Stomach (tissue), 9 donors: ENCODE measurements around the gene PLPP6. TPM values are rescaled to one million over a fixed set of nuclear protein-coding genes. Genes with fewer than 3 reads are reported as not detected.
A peak's percentile ranks its signal among the peaks of the same experiment; 100 is the strongest.

ENCODE experiments used
- DNase-seq, 2 donors: peaks; one replicate each; pipeline versions ENCODE4 v3.0.0 to v3.0.0-alpha.2; 2013 to 2019
- H3K27ac ChIP-seq, 5 donors: fragments of 200-600 bp in 4 of 5; sonication (generic) in 4 of 5; one replicate each; pipeline ENCODE4 v1.5.1; 2013 to 2019; ENCODE audit warnings: mild to moderate bottlenecking in 1 of 5, moderate library complexity in 1 of 5
- H3K27me3 ChIP-seq, 3 donors: fragments of 200-600 bp; sonication (generic); one replicate each; pipeline ENCODE4 v1.5.1; 2017 to 2019; ENCODE audit warnings: mixed run types in 1 of 3
- H3K36me3 ChIP-seq, 4 donors: fragments of 200-600 bp; sonication (generic); 1 replicate in 3 of 4; 2 replicates in 1 of 4; pipeline ENCODE4 v1.5.1; 2016 to 2019
- H3K4me1 ChIP-seq, 4 donors: fragments of 200-600 bp; sonication (generic); one replicate each; pipeline ENCODE4 v1.5.1; 2016 to 2019
- H3K4me3 ChIP-seq, 4 donors: fragments of 200-600 bp; sonication (generic) in 3 of 4; one replicate each; pipeline ENCODE4 v1.5.1; 2016 to 2019; ENCODE audit warnings: mild to moderate bottlenecking in 1 of 4
- H3K9me3 ChIP-seq, 4 donors: fragments of 200-600 bp; sonication (generic); one replicate each; pipeline ENCODE4 v1.5.1; 2016 to 2019
- EP300 ChIP-seq: sonication (generic); formaldehyde crosslinking; IDR thresholded peaks from one replicate; pipeline ENCODE4 v1.6.1; 2017; ENCODE audit warnings: antibody characterized with exemption
- POLR2A ChIP-seq, 4 donors: fragments of 450-650 bp; IDR thresholded peaks; one replicate each; pipeline ENCODE4 v1.6.1; 2016; ENCODE audit warnings: antibody characterized with exemption in 4 of 4, control low read depth in 2 of 4, mild to moderate bottlenecking in 1 of 4, moderate library complexity in 1 of 4
- POLR2AphosphoS5 ChIP-seq, 3 donors: sonication (generic); formaldehyde crosslinking; IDR thresholded peaks; one replicate each; pipeline ENCODE4 v1.6.1; 2016; ENCODE audit warnings: antibody characterized with exemption in 3 of 3
- WGBS, 5 donors: extraction: QIAGEN DNeasy Blood & Tissue Kit in 3 of 5; methylation state at CpG; one replicate each; pipeline versions ENCODE4 v1.1.5 to v1.1.7; 2013 to 2018; 5-methylcytosine and 5-hydroxymethylcytosine counted together
- intact Hi-C: fragments of 100-400 bp; cut with DNase I; formaldehyde crosslinking; loops from one replicate; pipeline ENCODE4 v1.15.1; 2023; ENCODE audit warnings: low total_unique reads
- polyA plus RNA-seq, 3 donors: library from polyadenylated mRNA; stranded (reverse); fragments of 200-250 nt; gene quantifications; one replicate each; pipeline ENCODE4 v1.2.3, GENCODE V29; 2013
- total RNA-seq, 5 donors: library from RNA; depleted of rRNA; stranded (reverse); fragments of >200 nt; gene quantifications; one replicate each; pipeline versions ENCODE4 v1.1.0 to v1.2.3, GENCODE V29; 2014 to 2016
- TF ChIP-seq, protein P1 (sequence below), 7 experiments: fragments of 450-650 bp in 4 of 7; fragments of 200-600 bp in 3 of 7; sonication (generic) in 3 of 7; IDR thresholded peaks; one replicate each; pipeline ENCODE4 v1.5.1; 2016 to 2019; ENCODE audit warnings: antibody characterized with exemption in 7 of 7, control low read depth in 2 of 7, mild to moderate bottlenecking in 1 of 7
- donor health status: healthy with polysubstance abuse.
- donor health status: Bipolar disorder and iron deficiency.
- donor health status: healthy.

The PLPP6 gene
- total and polyA plus RNA-seq, 8 donors: 3.5 to 11.0 (median 6.7) TPM; not detected in 1

- Histone ChIP-seq H3K27me3 (no peaks in the 10 kb centered on the region), H3K9me3 (no peaks in the 10 kb centered on the region), H3K4me1 (peaks cover 37 to 61% (median 48%) of the 10 kb centered on the region in 4 donors), H3K27ac (peak overlapping the region; percentile 88 to 96 (median 93)), H3K4me3 (peak overlapping the region; percentile 69 to 95 (median 77)), H3K36me3 (no peaks in the 10 kb centered on the region)
- 20 to 44% (median 24%) methylated on average over 13 of the region's 13 CpGs for WGBS, 5 donors
- TF ChIP-seq POLR2A (IDR thresholded peaks at IDR 0.05) (no peak), POLR2AphosphoS5 (IDR thresholded peaks at IDR 0.05) (peak in 1 of 3 donors; percentile 16), EP300 (no peak)
- TF ChIP-seq, protein P1, sequence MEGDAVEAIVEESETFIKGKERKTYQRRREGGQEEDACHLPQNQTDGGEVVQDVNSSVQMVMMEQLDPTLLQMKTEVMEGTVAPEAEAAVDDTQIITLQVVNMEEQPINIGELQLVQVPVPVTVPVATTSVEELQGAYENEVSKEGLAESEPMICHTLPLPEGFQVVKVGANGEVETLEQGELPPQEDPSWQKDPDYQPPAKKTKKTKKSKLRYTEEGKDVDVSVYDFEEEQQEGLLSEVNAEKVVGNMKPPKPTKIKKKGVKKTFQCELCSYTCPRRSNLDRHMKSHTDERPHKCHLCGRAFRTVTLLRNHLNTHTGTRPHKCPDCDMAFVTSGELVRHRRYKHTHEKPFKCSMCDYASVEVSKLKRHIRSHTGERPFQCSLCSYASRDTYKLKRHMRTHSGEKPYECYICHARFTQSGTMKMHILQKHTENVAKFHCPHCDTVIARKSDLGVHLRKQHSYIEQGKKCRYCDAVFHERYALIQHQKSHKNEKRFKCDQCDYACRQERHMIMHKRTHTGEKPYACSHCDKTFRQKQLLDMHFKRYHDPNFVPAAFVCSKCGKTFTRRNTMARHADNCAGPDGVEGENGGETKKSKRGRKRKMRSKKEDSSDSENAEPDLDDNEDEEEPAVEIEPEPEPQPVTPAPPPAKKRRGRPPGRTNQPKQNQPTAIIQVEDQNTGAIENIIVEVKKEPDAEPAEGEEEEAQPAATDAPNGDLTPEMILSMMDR (IDR thresholded peaks at IDR 0.05): peak in 1 of 7 experiments; percentile 3
- DNase-seq: peak in 1 of 2 donors; percentile 49
- intact Hi-C loops: no loop called here
These were observed 1.1 kb downstream of the PLPP6 start for GRCh38 chr9:4662989-4663792.

DNA sequence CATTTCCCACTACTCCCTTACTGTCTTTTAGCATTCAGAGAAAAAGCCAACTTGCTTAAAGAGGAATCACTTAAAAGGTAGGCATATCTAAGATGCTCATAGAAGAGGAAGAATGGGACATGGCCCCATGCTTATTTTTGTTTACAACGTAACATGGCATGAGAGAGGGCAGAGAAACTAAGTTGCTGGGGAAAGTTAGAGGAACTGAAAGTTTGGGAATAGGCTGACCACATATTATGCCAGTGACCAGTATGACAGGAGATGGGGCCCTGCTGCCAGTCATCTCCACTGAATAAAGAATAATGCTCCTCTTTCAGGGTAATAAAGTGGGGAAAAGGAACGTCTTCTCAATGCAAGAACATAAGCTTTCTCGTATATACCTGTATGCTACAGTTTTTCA lies 1.9 kb downstream of the PLPP6 start:
- peaks cover 29 to 56% (median 46%) of the 10 kb centered on the region in 4 donors for H3K4me1 ChIP-seq
- no peaks in the 10 kb centered on the region for H3K9me3 ChIP-seq
- no peaks in the 10 kb centered on the region for H3K36me3 ChIP-seq
- H3K27ac ChIP-seq: peak overlapping the region; percentile 59 to 96 (median 92)
- H3K27me3 ChIP-seq: no peaks in the 10 kb centered on the region
- 37 to 71% (median 52%) methylated on average over 3 of the region's 3 CpGs for WGBS, 5 donors
- TF ChIP-seq POLR2A (IDR thresholded peaks at IDR 0.05) (no peak), EP300 (no peak), POLR2AphosphoS5 (IDR thresholded peaks at IDR 0.05) (no peak)
- TF ChIP-seq, protein P1 (IDR thresholded peaks at IDR 0.05): no peak
- intact Hi-C loops: no loop called here
- no peak for DNase-seq
- H3K4me3 ChIP-seq: peak overlapping the region in 3 of 4 donors; percentile 69 to 77 (median 77)

DNA sequence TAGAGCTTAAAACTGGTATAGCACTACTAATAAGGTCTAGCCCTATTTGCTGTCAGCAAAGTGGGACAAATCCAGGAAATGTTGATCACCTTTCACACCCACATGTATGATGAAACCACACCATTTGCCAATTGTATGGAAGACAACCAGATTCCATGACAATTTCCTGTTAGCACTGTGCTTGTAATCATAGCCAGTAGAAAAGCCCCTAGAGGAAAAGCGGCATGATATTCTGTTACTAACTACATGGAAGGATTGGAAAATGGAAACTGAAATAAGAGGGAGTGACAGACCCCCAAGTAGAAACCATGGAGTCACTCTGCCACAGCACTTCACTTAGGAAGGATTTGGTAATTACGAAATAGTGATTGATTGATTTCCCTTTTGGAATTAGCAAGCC lies 3.3 kb downstream of the PLPP6 start:
- peak in 1 of 2 donors; percentile 70 for DNase-seq
- H3K9me3 ChIP-seq: no peaks in the 10 kb centered on the region
- H3K4me1 ChIP-seq: peaks cover 28 to 56% (median 46%) of the 10 kb centered on the region in 4 donors
- no peaks in the 10 kb centered on the region for H3K27me3 ChIP-seq
- WGBS, 5 donors: 36 to 63% (median 44%) methylated on average over 2 of the region's 2 CpGs
- no peak for TF ChIP-seq EP300
- TF ChIP-seq POLR2AphosphoS5 (IDR thresholded peaks at IDR 0.05): peak in 2 of 3 donors; percentile 37 to 55
- intact Hi-C loops: no loop called here
- H3K27ac ChIP-seq: peak overlapping the region; percentile 53 to 96 (median 81)
- no peaks in the 10 kb centered on the region for H3K36me3 ChIP-seq
- H3K4me3 ChIP-seq: peak overlapping the region; percentile 45 to 77 (median 73)

GRCh38 chr9:4666042-4666699 lies 4.1 kb downstream of the PLPP6 start, which contains the start of gene SPATA6L:
Gene SPATA6L (minus strand): TSS chr9:4666480. CDS start chr9:4666250, 230 bp downstream.
- H3K4me3 ChIP-seq: peak within 1 kb of the TSS; percentile 45 to 77 (median 68)
- intact Hi-C loops: no loop called here
- H3K36me3 ChIP-seq: no peaks in the 10 kb centered on the region
- no peaks in the 10 kb centered on the region for H3K9me3 ChIP-seq
- H3K4me1 ChIP-seq: peaks cover 28 to 54% (median 45%) of the 10 kb centered on the region in 4 donors
- 1% methylated on average over 33 to 36 of the region's 36 CpGs for WGBS, 5 donors
- H3K27me3 ChIP-seq: no peaks in the 10 kb centered on the region
- TF ChIP-seq POLR2A (IDR thresholded peaks at IDR 0.05) (peak in 1 of 4 donors; percentile 16), POLR2AphosphoS5 (IDR thresholded peaks at IDR 0.05) (peak in 2 of 3 donors; percentile 56 to 66), EP300 (no peak)
- TF ChIP-seq, protein P1 (IDR thresholded peaks at IDR 0.05): no peak
- DNase-seq: peak; percentile 75 to 93
- H3K27ac ChIP-seq: peak within 1 kb of the TSS; percentile 76 to 96 (median 81)
